Activated CD4-positive, CD25-positive, alpha-beta regulatory T cell treated with anti-CD3 and anti-CD28 coated beads, Interleukin-2, amount 50 U/mL, for 24 hours (primary cell): ENCODE results near the gene TMED8.
"Not testable (repeated sequence)": the region's sequence is repeated elsewhere in the genome, so short reads cannot be mapped to it uniquely, and the experiment has no call there.

ENCODE experiments used
- ATAC-seq, 2 donors: fragments of 150-1000 bp; cut with Tn5 transposase; one replicate each; pipeline ENCODE4 v1.10.0; 2021; ENCODE audit warnings: mild to moderate bottlenecking in 1 of 2, moderate library complexity in 1 of 2

The TMED8 gene

GRCh38 chr14:77359626-77360025, 17.3 kb downstream of the TMED8 start:
- no peak for ATAC-seq

GRCh38 chr14:77356899-77357298, 20.0 kb downstream of the TMED8 start:
- ATAC-seq = no peak

GRCh38 chr14:77355811-77356210, 21.1 kb downstream of the TMED8 start:
- no peak for ATAC-seq

- no peak for ATAC-seq
These were observed 23.3 kb downstream of the TMED8 start for GRCh38 chr14:77353469-77354141.

- no peak for ATAC-seq
These were observed 29.1 kb downstream of the TMED8 start for GRCh38 chr14:77347751-77348150.

- no peak for ATAC-seq
These were observed 30.4 kb downstream of the TMED8 start for GRCh38 chr14:77346495-77346894.

GRCh38 chr14:77344377-77344996, 32.4 kb downstream of the TMED8 start:
- ATAC-seq = no peak

GRCh38 chr14:77343662-77344061, 33.2 kb downstream of the TMED8 start:
- ATAC-seq = no peak

DNA sequence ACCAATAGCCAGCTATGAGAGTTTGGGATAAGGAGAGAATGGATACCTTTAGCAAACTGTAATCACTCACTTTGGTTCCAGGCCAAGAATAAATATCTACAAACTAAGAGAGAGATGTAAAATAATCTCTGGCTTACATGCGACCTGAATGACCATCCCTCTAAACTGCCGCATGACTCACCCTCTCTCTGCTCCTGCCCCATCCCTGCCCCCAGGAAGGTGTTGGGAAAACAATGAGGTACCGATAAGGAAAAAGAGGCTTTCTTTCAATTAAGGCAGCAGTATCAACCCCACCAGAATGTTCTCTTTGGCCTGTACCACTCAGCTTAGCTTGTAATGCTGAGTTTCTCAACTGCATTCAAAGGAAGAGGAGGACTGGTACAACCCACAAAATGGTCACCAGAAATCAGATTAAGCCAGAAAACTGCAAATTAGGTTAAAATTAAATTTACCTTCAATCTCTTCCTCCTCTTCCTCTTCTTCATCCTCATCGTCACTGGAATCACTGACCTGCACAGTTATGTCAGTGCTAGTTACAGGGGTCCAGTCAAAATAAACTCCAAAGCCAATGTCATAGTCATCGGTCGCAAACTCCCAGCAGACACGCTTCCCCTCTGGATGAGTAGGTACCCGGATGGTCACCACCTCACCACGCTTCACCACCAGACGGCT, 34.0 kb downstream of the TMED8 start:
- no peak for ATAC-seq

- no peak for ATAC-seq
These were observed 36.5 kb downstream of the TMED8 start for GRCh38 chr14:77340389-77340788.

GRCh38 chr14:77339407-77339806, 37.5 kb downstream of the TMED8 start:
- ATAC-seq = no peak

DNA sequence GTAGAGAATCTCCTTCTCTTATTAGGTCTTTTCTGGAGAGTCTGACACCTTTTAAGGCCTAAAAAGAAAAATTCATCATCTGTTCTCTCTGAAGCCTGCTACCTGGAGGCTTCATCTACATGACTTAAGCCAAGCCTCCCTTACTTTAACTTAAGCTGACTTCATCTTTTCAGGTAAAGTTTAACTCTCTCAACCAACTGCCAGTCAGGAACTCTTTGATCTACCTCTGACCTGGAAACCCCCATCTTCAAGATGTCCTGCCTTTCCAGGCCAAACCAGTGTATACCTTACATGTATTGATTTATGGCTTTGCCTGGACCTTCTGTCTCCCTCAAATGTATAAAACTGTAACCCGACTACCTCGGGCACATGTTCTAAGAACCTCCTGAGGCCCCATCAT, 38.6 kb downstream of the TMED8 start:
- ATAC-seq = no peak

DNA sequence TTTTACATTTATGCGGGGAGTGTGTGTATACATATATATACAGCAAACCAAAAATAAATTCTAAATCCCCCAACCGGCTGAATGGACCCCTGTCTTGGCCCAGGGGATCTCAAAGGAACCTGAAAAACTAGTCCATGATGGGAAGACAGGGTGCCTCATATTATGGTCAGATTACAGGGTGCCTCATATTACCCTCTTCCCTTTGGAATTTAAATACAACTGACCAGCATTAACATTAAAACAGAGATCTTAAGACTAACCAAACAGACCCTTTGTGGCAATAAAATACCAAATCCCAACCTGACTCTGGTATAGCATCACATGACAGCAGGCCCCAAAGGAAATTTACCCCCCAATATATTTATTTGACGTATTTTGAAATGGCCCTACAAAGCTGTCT, 39.0 kb downstream of the TMED8 start:
- no peak for ATAC-seq

- ATAC-seq = not testable (repeated sequence)
These were observed 39.6 kb downstream of the TMED8 start for GRCh38 chr14:77337255-77337654.

GRCh38 chr14:77335576-77335975, 41.3 kb downstream of the TMED8 start:
- no peak for ATAC-seq

- no peak for ATAC-seq
These were observed 47.0 kb downstream of the TMED8 start for GRCh38 chr14:77329872-77330271.

DNA sequence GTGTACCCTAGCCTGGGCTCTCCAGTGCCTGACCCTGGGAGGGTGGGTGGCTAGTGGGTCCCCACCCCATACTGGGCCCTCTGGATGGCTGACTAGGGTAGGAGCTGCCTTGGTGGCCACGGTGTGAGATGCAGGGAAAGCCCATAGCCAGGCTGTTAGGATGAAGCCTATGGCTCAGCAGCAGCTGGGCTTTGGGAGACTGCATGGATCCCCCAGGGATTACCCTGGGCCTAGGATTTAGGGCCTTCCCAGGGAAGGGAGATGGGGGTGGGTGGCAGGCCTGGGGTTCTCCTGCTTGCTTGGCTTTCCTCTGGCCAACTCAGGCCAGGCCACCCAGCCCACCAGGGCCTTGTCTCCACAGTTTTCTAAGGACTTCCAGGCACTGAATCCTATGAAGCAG, 49.8 kb downstream of the TMED8 start:
- ATAC-seq = no peak

GRCh38 chr14:77325746-77326094, 51.2 kb downstream of the TMED8 start:
- ATAC-seq = no peak

- no peak for ATAC-seq
These were observed 51.8 kb downstream of the TMED8 start for GRCh38 chr14:77324816-77325745.

DNA sequence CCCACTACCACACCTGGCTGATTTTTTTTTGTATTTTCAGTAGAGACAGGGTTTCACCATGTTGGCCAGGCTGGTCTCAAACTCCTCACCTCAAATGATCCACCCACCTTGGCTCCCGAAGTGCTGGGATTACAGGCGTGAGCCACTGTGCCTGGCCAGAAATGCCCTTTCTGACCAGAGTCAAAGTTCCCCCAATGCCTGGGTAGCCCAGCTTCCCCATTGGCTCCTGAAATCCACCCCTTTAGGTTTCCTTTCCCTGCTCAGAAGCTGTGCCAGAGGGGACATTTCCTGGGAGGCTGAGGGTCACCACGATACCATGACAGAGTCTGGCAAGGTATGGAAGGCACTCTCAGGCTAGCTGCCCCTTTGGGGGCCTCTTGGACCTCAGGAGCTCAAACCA, 52.6 kb downstream of the TMED8 start:
- no peak for ATAC-seq

DNA sequence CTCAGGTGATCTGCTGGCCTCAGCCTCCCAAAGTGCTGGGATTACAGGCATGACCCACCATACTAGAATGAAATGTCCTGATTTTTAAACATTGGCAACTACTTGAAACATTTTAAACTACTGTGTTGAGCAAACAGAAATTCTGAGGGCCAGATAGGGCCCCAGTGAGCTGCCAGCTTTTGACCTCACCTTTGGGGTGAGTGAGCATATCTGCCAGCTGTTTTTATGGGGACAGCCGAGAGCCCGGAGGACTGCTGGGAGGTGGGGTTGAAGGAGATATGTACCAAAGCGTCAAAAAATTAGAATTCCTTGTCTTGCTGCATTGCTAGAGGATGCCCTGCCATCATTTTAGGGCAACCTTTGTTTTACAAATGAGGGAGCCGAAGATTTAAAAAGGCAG, 53.3 kb downstream of the TMED8 start:
- ATAC-seq = no peak

DNA sequence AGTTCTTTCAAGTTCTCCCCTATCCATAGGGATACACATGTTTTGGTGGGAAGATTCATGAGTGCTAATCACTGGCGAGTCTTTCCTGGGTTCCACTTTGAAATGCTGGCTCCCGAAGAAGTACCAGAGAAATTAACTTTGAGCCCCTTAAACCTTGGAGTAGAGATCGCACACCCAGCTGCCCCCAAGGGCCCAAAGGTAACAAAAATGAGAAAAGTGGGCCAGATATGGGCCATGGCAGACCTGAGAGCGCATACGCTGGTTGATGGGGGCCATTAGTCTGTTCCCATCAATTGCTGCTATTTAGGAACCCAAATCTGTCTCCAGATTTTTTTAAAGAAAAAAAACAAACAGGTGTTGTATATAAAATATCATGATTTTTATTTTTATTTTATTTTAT, 53.9 kb downstream of the TMED8 start:
- ATAC-seq = no peak

DNA sequence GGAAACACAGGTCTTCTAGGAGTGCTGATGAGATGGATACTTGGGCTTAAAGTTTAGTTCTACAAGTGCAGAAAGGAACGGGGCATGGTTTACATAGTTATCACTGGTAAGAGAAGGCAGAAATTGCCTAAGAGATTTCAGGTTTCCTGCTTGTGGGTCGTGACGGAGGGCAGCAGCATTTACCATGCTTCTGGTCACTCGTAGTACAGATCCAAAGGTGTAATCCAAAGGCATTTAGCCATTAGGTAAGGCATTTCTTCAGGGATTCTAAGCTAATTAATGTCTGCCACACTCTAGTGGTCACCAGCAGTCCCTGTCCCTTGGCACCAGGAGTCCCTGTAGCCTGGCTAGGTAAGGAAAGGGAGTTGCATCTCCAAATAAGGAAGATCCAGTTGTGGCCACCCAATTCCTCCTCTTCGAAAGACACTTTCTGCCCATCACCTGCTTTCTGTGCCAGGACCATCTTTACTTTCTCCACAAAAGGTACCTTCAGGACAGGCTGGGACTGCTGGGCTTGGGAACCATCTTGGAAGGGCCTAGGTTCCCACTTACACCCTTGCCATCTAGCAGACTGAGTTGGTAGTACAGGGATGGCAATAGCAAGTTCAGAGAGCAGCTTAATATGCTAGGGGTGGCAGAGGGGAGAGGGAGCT, 54.5 kb downstream of the TMED8 start:
- ATAC-seq = no peak
